A549 (cell line): ENCODE data around the gene GGNBP2.
A peak's percentile ranks its signal among the peaks of the same experiment; 100 is the strongest.

ENCODE experiments used
- CHD2 ChIP-seq: fragments of 150-350 bp; IDR thresholded peaks from 2 replicates; pipeline ENCODE4 v1.6.1; 2014; ENCODE audit warnings: low read length; ENCODE audit not compliant: partially characterized antibody
- CHD4 ChIP-seq: fragments of 200-600 bp; sonication (generic); IDR thresholded peaks from 2 replicates; pipeline ENCODE4 v1.6.1; 2016; ENCODE audit warnings: antibody characterized with exemption, mild to moderate bottlenecking, borderline replicate concordance
- EP300 ChIP-seq, 2 experiments: fragments of >200 bp; sonication (Bioruptor Twin); formaldehyde crosslinking; IDR thresholded peaks; 2 replicates in 1 of 2; 3 replicates in 1 of 2; pipeline ENCODE4 v1.6.1; 2016 to 2017
- ESRRA ChIP-seq: fragments of 150-350 bp; IDR thresholded peaks from 2 replicates; pipeline ENCODE4 v1.6.1; 2014; ENCODE audit warnings: mild to moderate bottlenecking, low read length, borderline replicate concordance
- MAFK ChIP-seq: fragments of 450-650 bp; IDR thresholded peaks from 2 replicates; pipeline ENCODE4 v1.6.1; 2014; ENCODE audit not compliant: partially characterized antibody
- MYC ChIP-seq: IDR thresholded peaks from 2 replicates; pipeline ENCODE4 v1.6.1; 2012; ENCODE audit warnings: mild to moderate bottlenecking, inconsistent platforms, low read length, improper control_type of control experiment, borderline replicate concordance
- NFE2L2 ChIP-seq: fragments of 150-350 bp; conservative IDR thresholded peaks from 2 replicates; pipeline ENCODE4 v1.6.1; 2014; ENCODE audit warnings: low read length
- POLR2A ChIP-seq: IDR thresholded peaks from 2 replicates; pipeline ENCODE4 v1.6.1; 2012; ENCODE audit warnings: mild to moderate bottlenecking, low read length
- RNF2 ChIP-seq: fragments of 200-600 bp; sonication (generic); IDR thresholded peaks from 2 replicates; pipeline ENCODE4 v1.6.1; 2016; ENCODE audit warnings: low read depth, mild to moderate bottlenecking, antibody characterized with exemption, moderate library complexity, borderline replicate concordance
- ZSCAN20 ChIP-seq: fragments of 250-450 bp; sonication (Bioruptor Pico); IDR thresholded peaks from 2 replicates; pipeline ENCODE4 v1.8.0; 2022; ENCODE audit warnings: mild to moderate bottlenecking, moderate library complexity
- TF ChIP-seq, protein P1 (sequence below): fragments of >200 bp; sonication (Bioruptor Twin); formaldehyde crosslinking; IDR thresholded peaks from 3 replicates; pipeline ENCODE4 v1.5.1; 2016
- TF ChIP-seq, protein P2 (sequence below): IDR thresholded peaks from 2 replicates; pipeline ENCODE4 v1.6.1; 2012
- TF ChIP-seq, protein P3 (sequence below): IDR thresholded peaks from 2 replicates; pipeline ENCODE4 v1.6.1; 2012

DNA sequence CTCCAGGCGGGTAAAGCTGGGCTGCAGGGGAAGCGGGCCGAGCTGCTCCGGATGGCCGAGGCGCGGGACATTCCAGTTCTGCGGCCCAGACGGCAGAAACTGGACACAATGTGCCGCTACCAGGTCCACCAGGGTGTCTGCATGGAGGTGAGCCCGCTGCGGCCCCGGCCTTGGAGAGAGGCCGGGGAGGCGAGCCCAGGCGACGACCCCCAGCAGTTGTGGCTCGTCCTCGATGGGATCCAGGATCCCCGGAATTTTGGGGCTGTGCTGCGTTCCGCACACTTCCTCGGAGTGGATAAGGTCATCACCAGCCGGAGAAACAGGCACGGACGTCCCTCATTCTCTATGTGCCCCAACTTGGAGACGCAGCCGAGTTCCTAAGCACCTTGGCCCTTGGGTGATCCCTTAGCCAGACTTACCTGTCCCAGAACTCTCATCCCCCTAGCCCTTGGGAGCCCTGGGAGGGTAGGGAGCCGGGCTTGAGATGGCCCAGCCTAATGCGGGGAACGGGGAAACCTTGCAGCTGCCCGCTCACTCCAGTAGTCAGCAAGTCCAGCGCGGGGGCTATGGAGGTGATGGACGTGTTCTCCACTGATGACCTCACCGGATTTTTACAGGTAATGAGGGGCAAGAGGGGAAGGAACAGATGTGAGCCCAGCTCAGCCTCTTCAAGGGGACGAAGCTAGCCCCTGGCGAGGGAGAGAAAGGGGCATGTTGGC is 57.5 kb downstream of the GGNBP2 start:
- TF ChIP-seq, protein P1, sequence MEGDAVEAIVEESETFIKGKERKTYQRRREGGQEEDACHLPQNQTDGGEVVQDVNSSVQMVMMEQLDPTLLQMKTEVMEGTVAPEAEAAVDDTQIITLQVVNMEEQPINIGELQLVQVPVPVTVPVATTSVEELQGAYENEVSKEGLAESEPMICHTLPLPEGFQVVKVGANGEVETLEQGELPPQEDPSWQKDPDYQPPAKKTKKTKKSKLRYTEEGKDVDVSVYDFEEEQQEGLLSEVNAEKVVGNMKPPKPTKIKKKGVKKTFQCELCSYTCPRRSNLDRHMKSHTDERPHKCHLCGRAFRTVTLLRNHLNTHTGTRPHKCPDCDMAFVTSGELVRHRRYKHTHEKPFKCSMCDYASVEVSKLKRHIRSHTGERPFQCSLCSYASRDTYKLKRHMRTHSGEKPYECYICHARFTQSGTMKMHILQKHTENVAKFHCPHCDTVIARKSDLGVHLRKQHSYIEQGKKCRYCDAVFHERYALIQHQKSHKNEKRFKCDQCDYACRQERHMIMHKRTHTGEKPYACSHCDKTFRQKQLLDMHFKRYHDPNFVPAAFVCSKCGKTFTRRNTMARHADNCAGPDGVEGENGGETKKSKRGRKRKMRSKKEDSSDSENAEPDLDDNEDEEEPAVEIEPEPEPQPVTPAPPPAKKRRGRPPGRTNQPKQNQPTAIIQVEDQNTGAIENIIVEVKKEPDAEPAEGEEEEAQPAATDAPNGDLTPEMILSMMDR = no peak
- no peak for TF ChIP-seq CHD2
- TF ChIP-seq EP300 (IDR thresholded peaks at IDR 0.05) = no peak
- no peak for TF ChIP-seq CHD4
- TF ChIP-seq ZSCAN20 (CRISPR knock-in tag) = no peak
- TF ChIP-seq RNF2 = no peak
- no peak for TF ChIP-seq MAFK
- TF ChIP-seq, protein P2, sequence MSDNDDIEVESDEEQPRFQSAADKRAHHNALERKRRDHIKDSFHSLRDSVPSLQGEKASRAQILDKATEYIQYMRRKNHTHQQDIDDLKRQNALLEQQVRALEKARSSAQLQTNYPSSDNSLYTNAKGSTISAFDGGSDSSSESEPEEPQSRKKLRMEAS = no peak
- no peak for TF ChIP-seq POLR2A
- TF ChIP-seq, protein P3, sequence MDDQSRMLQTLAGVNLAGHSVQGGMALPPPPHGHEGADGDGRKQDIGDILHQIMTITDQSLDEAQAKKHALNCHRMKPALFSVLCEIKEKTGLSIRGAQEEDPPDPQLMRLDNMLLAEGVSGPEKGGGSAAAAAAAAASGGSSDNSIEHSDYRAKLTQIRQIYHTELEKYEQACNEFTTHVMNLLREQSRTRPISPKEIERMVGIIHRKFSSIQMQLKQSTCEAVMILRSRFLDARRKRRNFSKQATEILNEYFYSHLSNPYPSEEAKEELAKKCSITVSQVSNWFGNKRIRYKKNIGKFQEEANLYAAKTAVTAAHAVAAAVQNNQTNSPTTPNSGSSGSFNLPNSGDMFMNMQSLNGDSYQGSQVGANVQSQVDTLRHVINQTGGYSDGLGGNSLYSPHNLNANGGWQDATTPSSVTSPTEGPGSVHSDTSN = peak; percentile 4; the same call in 1 of the 2 replicates
- TF ChIP-seq NFE2L2 = no peak
- TF ChIP-seq MYC = no peak
- TF ChIP-seq ESRRA = no peak
